Purkinje cell (primary cell): Measurements from ENCODE around the gene ZNF253. TPM values are rescaled to one million over a fixed set of nuclear protein-coding genes. Genes with fewer than 3 reads are reported as not detected.

Source experiments
- polyA plus RNA-seq: library from polyadenylated mRNA; unstranded; fragments of >200 nt; fragmentation: Nextera tagmentation; gene quantifications from 2 replicates; pipeline ENCODE4 v1.2.1, GENCODE V29; 2014

Gene ZNF253
- polyA plus RNA-seq, result 14.0 and 32.8 TPM in 2 replicates

DNA sequence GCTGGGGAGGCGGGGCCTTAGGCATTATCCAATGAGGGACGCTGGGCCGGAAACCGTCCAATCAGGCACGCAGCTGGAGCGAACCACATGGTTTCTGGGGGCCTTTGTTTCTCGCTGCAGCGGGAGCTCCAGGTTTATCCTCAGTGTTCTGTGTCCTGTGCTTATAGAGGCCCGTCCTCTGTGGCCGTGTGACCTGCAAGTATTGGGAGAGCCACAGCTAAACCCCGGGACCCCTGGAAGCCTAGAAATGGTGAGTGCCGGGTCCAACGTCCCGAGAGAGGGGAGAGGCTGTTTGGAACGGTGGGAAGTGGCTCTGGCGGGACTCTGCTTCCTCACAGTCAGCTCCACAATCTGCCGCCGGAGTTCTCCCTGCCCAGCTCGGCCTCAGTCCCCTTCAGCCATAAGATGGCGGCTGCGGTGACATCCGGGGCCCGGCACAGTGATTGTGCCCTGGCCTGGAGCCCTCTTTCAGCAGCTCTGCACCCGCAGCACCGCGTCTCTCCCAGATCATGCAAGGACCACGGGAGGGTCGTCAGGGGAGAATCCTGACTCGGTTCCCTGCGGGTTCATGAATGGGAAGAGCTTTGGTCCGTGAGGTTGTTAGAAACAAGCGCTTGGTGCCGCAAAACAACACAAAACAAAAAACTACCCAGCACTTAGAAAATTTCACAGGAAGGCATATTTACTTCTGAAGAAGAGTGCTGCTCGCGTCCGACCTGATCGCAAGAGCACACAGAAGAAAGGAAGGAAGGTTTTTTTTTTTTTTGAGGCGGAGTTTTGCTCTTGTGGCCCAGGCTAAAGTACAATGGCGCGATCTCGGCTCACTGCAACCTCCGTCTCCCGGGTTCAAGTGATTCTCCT, at the start of gene ZNF253:
Gene ZNF253, plus strand, starts transcription at position 133 of the 861 bp plus-strand sequence. Its CDS starts 115 bp downstream, at position 248.

DNA sequence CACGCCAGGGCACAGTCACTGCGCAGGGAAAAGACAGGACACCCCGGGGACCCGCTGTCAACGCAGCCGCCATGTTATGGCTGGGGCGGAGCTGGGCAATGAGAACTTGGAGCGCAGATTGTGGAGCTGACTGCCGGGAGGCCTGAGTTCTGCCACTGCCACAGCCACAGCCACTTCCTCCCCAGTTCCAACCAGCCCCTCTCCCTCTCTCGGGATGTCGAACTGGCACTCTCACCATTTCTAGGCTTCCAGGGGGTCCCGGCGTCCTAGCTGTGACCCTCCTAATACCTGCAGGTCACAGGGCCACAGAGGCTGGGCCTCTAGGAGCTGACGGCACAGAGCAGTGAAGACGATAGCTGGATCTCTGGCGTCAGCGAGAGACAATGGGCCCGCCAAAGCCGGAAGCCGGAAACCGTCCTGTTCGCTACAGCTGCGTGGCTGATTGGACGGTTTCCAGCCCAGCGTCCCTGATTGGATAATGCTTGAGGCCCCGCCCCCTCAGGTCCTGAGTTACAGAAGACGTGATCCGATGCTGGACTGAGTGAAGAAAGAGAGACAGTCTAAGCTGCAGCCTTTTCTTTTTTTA, 44.2 kb upstream of the ZNF253 start, which contains the start of gene ZNF506:
Gene ZNF506, minus strand, starts transcription at position 385 of the 586 bp plus-strand sequence. Its CDS starts 147 bp downstream, at position 238.

DNA sequence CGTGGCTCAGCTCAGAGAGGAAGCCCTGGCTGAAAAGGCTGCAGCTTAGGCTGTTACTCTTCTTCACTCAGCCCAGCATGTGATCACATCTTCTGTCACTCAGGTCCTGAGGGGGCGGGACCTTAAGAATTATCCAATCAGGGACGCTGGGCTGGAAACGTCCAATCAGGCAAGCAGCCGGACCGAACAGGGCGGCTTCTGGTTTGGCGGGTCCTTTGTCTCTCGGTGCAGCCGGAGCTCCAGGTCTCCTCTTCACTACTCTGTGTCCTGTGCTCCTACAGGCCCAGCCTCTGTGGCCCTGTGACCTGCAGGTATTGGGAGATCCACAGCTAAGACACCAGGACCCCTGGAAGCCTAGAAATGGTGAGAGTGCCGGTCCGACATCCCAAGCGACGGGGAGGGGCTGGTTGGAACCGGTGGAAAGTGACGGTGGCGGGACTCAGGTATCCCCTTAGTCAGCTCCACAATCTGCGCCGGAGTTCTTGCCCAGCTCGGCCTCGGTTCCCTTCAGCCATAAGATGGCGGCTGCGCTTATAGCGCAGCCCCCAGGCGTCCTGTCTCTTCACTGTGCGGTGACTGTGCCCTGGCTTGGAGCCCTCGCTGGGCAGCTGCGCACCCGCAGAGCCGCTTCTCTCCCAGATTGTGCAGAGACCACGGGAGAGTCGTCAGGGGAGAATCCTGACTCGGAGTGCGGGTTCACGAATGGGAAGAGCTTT, 35.2 kb downstream of the ZNF253 start, which contains the start of gene ZNF93:
Gene ZNF93, plus strand, starts transcription at position 218 of the 716 bp plus-strand sequence. Its CDS starts 143 bp downstream, at position 361.

Other genes starting within 250 kb of the ZNF253 start
- not detected in 2 replicates for gene PBX4, start 247.2 kb upstream of the ZNF253 start, polyA plus RNA-seq
- 0.40 TPM in 1 of 2 replicates, not detected in the other for gene LPAR2, start 237.7 kb upstream of the ZNF253 start, polyA plus RNA-seq
- 0.09 and 0.11 TPM in 2 replicates for gene GMIP, start 222.2 kb upstream of the ZNF253 start, polyA plus RNA-seq
- 4.0 and 5.4 TPM in 2 replicates for gene ATP13A1, start 202.2 kb upstream of the ZNF253 start, polyA plus RNA-seq
- 3.6 and 9.1 TPM in 2 replicates for gene ZNF101, start 197.0 kb upstream of the ZNF253 start, polyA plus RNA-seq
- 3.0 and 7.6 TPM in 2 replicates for gene ZNF14, start 132.8 kb upstream of the ZNF253 start, polyA plus RNA-seq
- gene ZNF506, start 44.1 kb upstream of the ZNF253 start, polyA plus RNA-seq, result 28.5 and 42.8 TPM in 2 replicates
- 2.1 and 8.5 TPM in 2 replicates for gene ZNF93, start 35.1 kb downstream of the ZNF253 start, polyA plus RNA-seq
- 23.3 and 31.9 TPM in 2 replicates for gene ZNF682, start 173.6 kb downstream of the ZNF253 start, polyA plus RNA-seq
- gene ZNF90, start 212.1 kb downstream of the ZNF253 start, polyA plus RNA-seq, result 0.46 TPM in 1 of 2 replicates, not detected in the other